ENCODE measurements around the gene BLMH. TPM values are rescaled to one million over a fixed set of nuclear protein-coding genes. Genes with fewer than 3 reads are reported as not detected.

BLMH gene
- total RNA-seq, 1 experiment from 2014 or later = 28.3 TPM

- CTCF ChIA-PET = no interaction called here
- Mint-ChIP-seq H3K4me3 (ENCODE audit: unreplicated experiment) (no peak overlapping the region), H3K36me3 (ENCODE audit: insufficient read depth, unreplicated experiment) (peaks cover 17% of the 10 kb centered on the region), H3K27me3 (ENCODE audit: insufficient read depth, unreplicated experiment) (no peaks in the 10 kb centered on the region), H3K9me3 (ENCODE audit: unreplicated experiment) (no peaks in the 10 kb centered on the region), H3K27ac (ENCODE audit: low read depth, unreplicated experiment) (no peak overlapping the region), H3K4me1 (ENCODE audit: insufficient read depth, unreplicated experiment) (no peaks in the 10 kb centered on the region)
- POLR2A ChIA-PET = interaction anchor here (0.6 kb wide), 1 partner anchor 338 kb away, joined by 3 read pairs; no protein-coding TSS in a partner anchor
- no peak for DNase-seq (ENCODE audit: unreplicated experiment)
- no TSS peak for BruUV-seq (replicated peaks)
- intact Hi-C loops (cut with micrococcal nuclease) = no loop called here
- TF ChIP-seq, protein P1, sequence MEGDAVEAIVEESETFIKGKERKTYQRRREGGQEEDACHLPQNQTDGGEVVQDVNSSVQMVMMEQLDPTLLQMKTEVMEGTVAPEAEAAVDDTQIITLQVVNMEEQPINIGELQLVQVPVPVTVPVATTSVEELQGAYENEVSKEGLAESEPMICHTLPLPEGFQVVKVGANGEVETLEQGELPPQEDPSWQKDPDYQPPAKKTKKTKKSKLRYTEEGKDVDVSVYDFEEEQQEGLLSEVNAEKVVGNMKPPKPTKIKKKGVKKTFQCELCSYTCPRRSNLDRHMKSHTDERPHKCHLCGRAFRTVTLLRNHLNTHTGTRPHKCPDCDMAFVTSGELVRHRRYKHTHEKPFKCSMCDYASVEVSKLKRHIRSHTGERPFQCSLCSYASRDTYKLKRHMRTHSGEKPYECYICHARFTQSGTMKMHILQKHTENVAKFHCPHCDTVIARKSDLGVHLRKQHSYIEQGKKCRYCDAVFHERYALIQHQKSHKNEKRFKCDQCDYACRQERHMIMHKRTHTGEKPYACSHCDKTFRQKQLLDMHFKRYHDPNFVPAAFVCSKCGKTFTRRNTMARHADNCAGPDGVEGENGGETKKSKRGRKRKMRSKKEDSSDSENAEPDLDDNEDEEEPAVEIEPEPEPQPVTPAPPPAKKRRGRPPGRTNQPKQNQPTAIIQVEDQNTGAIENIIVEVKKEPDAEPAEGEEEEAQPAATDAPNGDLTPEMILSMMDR (IDR thresholded peaks at IDR 0.05; ENCODE audit: unreplicated experiment) = no peak
These were observed 48.2 kb downstream of the BLMH start for GRCh38 chr17:30243568-30243967.

GRCh38 chr17:30243002-30243401 is 48.7 kb downstream of the BLMH start:
- Mint-ChIP-seq H3K9me3 (ENCODE audit: unreplicated experiment) (no peaks in the 10 kb centered on the region), H3K27me3 (ENCODE audit: insufficient read depth, unreplicated experiment) (no peaks in the 10 kb centered on the region), H3K27ac (ENCODE audit: low read depth, unreplicated experiment) (no peak overlapping the region), H3K36me3 (ENCODE audit: insufficient read depth, unreplicated experiment) (peaks cover 15% of the 10 kb centered on the region), H3K4me3 (ENCODE audit: unreplicated experiment) (no peak overlapping the region), H3K4me1 (ENCODE audit: insufficient read depth, unreplicated experiment) (peaks cover 4% of the 10 kb centered on the region)
- ChIA-PET CTCF (no interaction called here), POLR2A (interaction anchor here (0.6 to 0.8 kb wide), 3 partner anchors 16 to 1948 kb away, joined by 3 read pairs; no protein-coding TSS in a partner anchor)
- TF ChIP-seq, protein P1 (IDR thresholded peaks at IDR 0.05; ENCODE audit: unreplicated experiment) = no peak
- intact Hi-C loops (cut with micrococcal nuclease) = no loop called here
- DNase-seq (ENCODE audit: unreplicated experiment) = no peak
- no TSS peak for BruUV-seq (replicated peaks)

DNA sequence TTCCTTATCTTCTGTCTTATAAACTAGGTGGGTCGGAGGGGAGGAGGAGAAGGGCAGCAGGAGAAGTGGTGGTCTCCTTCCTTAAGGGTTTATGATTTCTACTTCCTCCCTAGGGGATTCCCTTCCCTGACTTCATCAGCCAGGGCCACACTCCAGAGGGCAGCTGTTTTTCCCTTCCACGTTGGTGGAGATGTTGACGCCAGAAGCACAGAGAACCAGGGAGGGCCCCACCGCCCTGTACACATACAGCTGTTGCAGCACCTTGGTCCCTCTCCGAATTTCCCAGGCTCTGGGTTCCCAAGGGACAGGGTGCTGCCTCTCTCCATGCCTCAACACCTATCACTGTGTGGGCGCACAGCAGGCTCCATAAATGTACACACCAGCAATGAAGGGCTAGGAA is 50.7 kb downstream of the BLMH start:
- ChIA-PET POLR2A (no interaction called here), CTCF (no interaction called here)
- Mint-ChIP-seq H3K27ac (ENCODE audit: low read depth, unreplicated experiment) (no peak overlapping the region), H3K36me3 (ENCODE audit: insufficient read depth, unreplicated experiment) (no peaks in the 10 kb centered on the region), H3K9me3 (ENCODE audit: unreplicated experiment) (no peaks in the 10 kb centered on the region), H3K4me1 (ENCODE audit: insufficient read depth, unreplicated experiment) (peaks cover 9% of the 10 kb centered on the region), H3K27me3 (ENCODE audit: insufficient read depth, unreplicated experiment) (peaks cover 14% of the 10 kb centered on the region), H3K4me3 (ENCODE audit: unreplicated experiment) (no peak overlapping the region)
- intact Hi-C loops (cut with micrococcal nuclease) = no loop called here
- TF ChIP-seq, protein P1 (IDR thresholded peaks at IDR 0.05; ENCODE audit: unreplicated experiment) = no peak
- no TSS peak for BruUV-seq (replicated peaks)
- no peak for DNase-seq (ENCODE audit: unreplicated experiment)

DNA sequence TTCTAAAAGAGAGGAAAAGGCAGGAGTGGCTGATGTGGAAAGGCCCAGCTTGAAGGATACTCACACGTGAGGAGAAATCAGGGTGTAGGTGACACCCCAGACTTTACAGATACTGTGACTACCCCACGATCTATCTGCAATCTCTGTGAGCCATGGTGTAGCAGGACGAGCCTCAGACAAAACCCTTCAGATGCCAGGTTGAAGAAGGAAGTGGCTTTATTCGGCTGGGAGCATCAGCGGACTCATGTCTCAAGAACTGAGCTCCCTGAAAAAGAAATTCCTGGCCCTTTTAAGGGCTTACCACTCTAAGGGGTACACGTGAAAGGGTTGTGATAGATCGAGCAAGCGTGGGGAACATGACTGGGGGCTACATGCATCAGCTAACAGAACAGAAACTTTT is 51.6 kb downstream of the BLMH start:
- Mint-ChIP-seq H3K27me3 (ENCODE audit: insufficient read depth, unreplicated experiment) (peaks cover 23% of the 10 kb centered on the region), H3K4me3 (ENCODE audit: unreplicated experiment) (no peak overlapping the region), H3K27ac (ENCODE audit: low read depth, unreplicated experiment) (no peak overlapping the region), H3K36me3 (ENCODE audit: insufficient read depth, unreplicated experiment) (no peaks in the 10 kb centered on the region), H3K9me3 (ENCODE audit: unreplicated experiment) (no peaks in the 10 kb centered on the region), H3K4me1 (ENCODE audit: insufficient read depth, unreplicated experiment) (peaks cover 9% of the 10 kb centered on the region)
- ChIA-PET CTCF (interaction anchor here (0.6 kb wide), 1 partner anchor 114 kb away, joined by 4 read pairs; no protein-coding TSS in a partner anchor), POLR2A (no interaction called here)
- no peak for DNase-seq (ENCODE audit: unreplicated experiment)
- TF ChIP-seq, protein P1 (IDR thresholded peaks at IDR 0.05; ENCODE audit: unreplicated experiment) = no peak
- BruUV-seq (replicated peaks) = no TSS peak
- intact Hi-C loops (cut with micrococcal nuclease) = no loop called here

All from MCF 10A (cell line).